Psoas muscle (tissue), 8 donors: ENCODE measurements around the gene NUAK2. TPM values are rescaled to one million over a fixed set of nuclear protein-coding genes. Genes with fewer than 3 reads are reported as not detected.
A peak's percentile ranks its signal among the peaks of the same experiment; 100 is the strongest.

ENCODE experiments used
- ATAC-seq, 4 donors: fragments of 200-7000 bp; cut with Tn5 transposase; one replicate each; pipeline ENCODE4 v1.9.1; 2020; ENCODE audit warnings: moderate library complexity in 3 of 4, mild to moderate bottlenecking in 2 of 4
- DNase-seq, 2 donors: peaks; one replicate each; pipeline ENCODE4 v3.0.0-alpha.2; 2020
- H3K27ac ChIP-seq: fragments of 200-600 bp; one replicate; pipeline ENCODE4 v1.8.0; 2022
- H3K27me3 ChIP-seq, 3 donors: fragments of 200-600 bp in 1 of 3; one replicate each; pipeline versions ENCODE4 v1.6.1 to v1.8.0; 2013 to 2022; ENCODE audit warnings: low read length in 2 of 3, mild to moderate bottlenecking in 2 of 3, moderate library complexity in 1 of 3; ENCODE audit not compliant: insufficient read depth in 3 of 3
- H3K36me3 ChIP-seq, 2 donors: fragments of 200-600 bp in 1 of 2; one replicate each; pipeline versions ENCODE4 v1.6.1 to v1.8.0; 2013 to 2022; ENCODE audit warnings: low read depth in 1 of 2, mild to moderate bottlenecking in 1 of 2, moderate library complexity in 1 of 2; ENCODE audit not compliant: insufficient read depth in 1 of 2
- H3K4me1 ChIP-seq: fragments of 200-600 bp; one replicate; pipeline ENCODE4 v1.8.0; 2022
- H3K4me3 ChIP-seq: fragments of 200-600 bp; one replicate; pipeline ENCODE4 v1.8.0; 2022; ENCODE audit warnings: mild to moderate bottlenecking
- H3K9me3 ChIP-seq: fragments of 200-600 bp; one replicate; pipeline ENCODE4 v1.8.0; 2022
- CTCF ChIP-seq: fragments of 200-600 bp; IDR thresholded peaks from one replicate; pipeline ENCODE4 v1.8.0; 2022; ENCODE audit warnings: antibody characterized with exemption
- WGBS, 3 donors: extraction: QIAGEN DNeasy Blood & Tissue Kit; methylation state at CpG; one replicate each; pipeline versions ENCODE4 v1.1.6 to v1.1.7; 2013; 5-methylcytosine and 5-hydroxymethylcytosine counted together
- intact Hi-C, 2 donors: fragments of 100-400 bp; cut with DNase I; formaldehyde crosslinking; loops; one replicate each; pipeline versions ENCODE4 v1.11.0 to v1.14.2; 2022
- polyA plus RNA-seq, 3 donors: library from polyadenylated mRNA; stranded (reverse); fragments of 200-250 nt; gene quantifications; one replicate each; pipeline ENCODE4 v1.2.3, GENCODE V29; 2013
- total RNA-seq, 4 donors: library from RNA; stranded (reverse); fragmentation: NEBNext Ultra II Directional in 2 of 4; extraction: Animal tissue kit (Norgen Biotek cat#: 25700) in 2 of 4; gene quantifications; one replicate each; pipeline versions ENCODE4 v1.2.1 to v1.2.4, GENCODE V29; 2021 to 2023
- donor health status: healthy with polysubstance abuse.
- donor health status: DM: no; HTN: no; CAD: no; lungs with moderate emphysema.
- donor health status: Bipolar disorder and iron deficiency.
- donor health status: healthy.
- donor health status: DM: yes; HTN: yes; CAD: no.
- donor health status: DM: no; HTN: no; CAD: no.
- donor health status: DM: no; HTN: no; CAD: no.
- donor health status: DM: yes; HTN: yes; CAD: no.

NUAK2 gene
- total and polyA plus RNA-seq, 7 donors = 0.20 to 1.3 (median 0.55) TPM

GRCh38 chr1:205357567-205357966 is 36.0 kb upstream of the NUAK2 start:
- Histone ChIP-seq H3K4me1 (no peaks in the 10 kb centered on the region), H3K36me3 (no peaks in the 10 kb centered on the region), H3K27me3 (peaks cover 0 to 15% (median 0%) of the 10 kb centered on the region in 3 donors), H3K9me3 (no peaks in the 10 kb centered on the region), H3K4me3 (no peak overlapping the region), H3K27ac (no peak overlapping the region)
- intact Hi-C loops = loop anchor here in 1 of 2 donors (5.0 kb wide), 2 partner anchors 125 to 165 kb away; no protein-coding TSS in a partner anchor
- ATAC-seq (no peak), DNase-seq (no peak)
- TF ChIP-seq CTCF = no peak
- WGBS, 3 donors = 83 to 95% (median 85%) methylated on average over 3 of the region's 3 CpGs

- TF ChIP-seq CTCF = no peak
- 41 to 49% (median 42%) methylated on average over 20 of the region's 20 CpGs for WGBS, 3 donors
- no peak within 1 kb of the TSS for H3K27ac ChIP-seq
Observed at GRCh38 chr1:205356440-205357139, 35.0 kb upstream of the NUAK2 start, which contains the start of gene KLHDC8A. Gene KLHDC8A, minus strand, starts transcription at chr1:205356922. Its CDS starts 13,318 bp downstream, at chr1:205343604.

GRCh38 chr1:205355075-205355453 is 33.5 kb upstream of the NUAK2 start:
- Histone ChIP-seq H3K36me3 (no peaks in the 10 kb centered on the region), H3K4me3 (no peak overlapping the region), H3K4me1 (no peaks in the 10 kb centered on the region), H3K27me3 (peaks cover 0 to 15% (median 0%) of the 10 kb centered on the region in 3 donors), H3K27ac (no peak overlapping the region), H3K9me3 (no peaks in the 10 kb centered on the region)
- no peak for DNase-seq
- 88 to 93% (median 91%) methylated on average over 3 of the region's 3 CpGs for WGBS, 3 donors
- no peak for ATAC-seq
- intact Hi-C loops = loop anchor here in 1 of 2 donors (5.0 kb wide), 2 partner anchors 127 to 167 kb away; no protein-coding TSS in a partner anchor
- no peak for TF ChIP-seq CTCF

More at GRCh38 chr1:205356440-205357139, 35.0 kb upstream of the NUAK2 start, which contains the start of gene KLHDC8A:
- H3K4me3 ChIP-seq = no peak within 1 kb of the TSS
- intact Hi-C loops = loop anchor here in 1 of 2 donors (5.0 kb wide), 2 partner anchors 126 to 166 kb away; no protein-coding TSS in a partner anchor
- peaks cover 0 to 15% (median 0%) of the 10 kb centered on the region in 3 donors for H3K27me3 ChIP-seq
- no peaks in the 10 kb centered on the region for H3K4me1 ChIP-seq
- no peak for ATAC-seq
- DNase-seq = no peak
- H3K36me3 ChIP-seq = no peaks in the 10 kb centered on the region
- no peaks in the 10 kb centered on the region for H3K9me3 ChIP-seq

GRCh38 chr1:205354259-205355074 is 32.9 kb upstream of the NUAK2 start:
- DNase-seq (no peak), ATAC-seq (peak in 3 of 4 donors; percentile 30 to 74 (median 69))
- no peaks in the 10 kb centered on the region for H3K4me1 ChIP-seq
- 41 to 48% (median 43%) methylated on average over 5 of the region's 5 CpGs for WGBS, 3 donors
- intact Hi-C loops = loop anchor here (5.0 kb wide), 3 partner anchors 123 to 168 kb away; no protein-coding TSS in a partner anchor
- peak; percentile 88 for TF ChIP-seq CTCF
- no peaks in the 10 kb centered on the region for H3K36me3 ChIP-seq
- H3K4me3 ChIP-seq = no peak overlapping the region
- H3K9me3 ChIP-seq = no peaks in the 10 kb centered on the region
- H3K27ac ChIP-seq = no peak overlapping the region
- H3K27me3 ChIP-seq = peaks cover 0 to 15% (median 0%) of the 10 kb centered on the region in 3 donors
